HPDE6-E6E7 (cell line): ENCODE results near the gene PRKAG2.
"Not testable (repeated sequence)": the region's sequence is repeated elsewhere in the genome, so short reads cannot be mapped to it uniquely, and the experiment has no call there.

Experiments
- DNase-seq: peaks from one replicate; pipeline ENCODE4 v3.0.0; 2011; ENCODE audit warnings: missing footprints; ENCODE audit errors: extremely low spot score

PRKAG2 gene

DNA sequence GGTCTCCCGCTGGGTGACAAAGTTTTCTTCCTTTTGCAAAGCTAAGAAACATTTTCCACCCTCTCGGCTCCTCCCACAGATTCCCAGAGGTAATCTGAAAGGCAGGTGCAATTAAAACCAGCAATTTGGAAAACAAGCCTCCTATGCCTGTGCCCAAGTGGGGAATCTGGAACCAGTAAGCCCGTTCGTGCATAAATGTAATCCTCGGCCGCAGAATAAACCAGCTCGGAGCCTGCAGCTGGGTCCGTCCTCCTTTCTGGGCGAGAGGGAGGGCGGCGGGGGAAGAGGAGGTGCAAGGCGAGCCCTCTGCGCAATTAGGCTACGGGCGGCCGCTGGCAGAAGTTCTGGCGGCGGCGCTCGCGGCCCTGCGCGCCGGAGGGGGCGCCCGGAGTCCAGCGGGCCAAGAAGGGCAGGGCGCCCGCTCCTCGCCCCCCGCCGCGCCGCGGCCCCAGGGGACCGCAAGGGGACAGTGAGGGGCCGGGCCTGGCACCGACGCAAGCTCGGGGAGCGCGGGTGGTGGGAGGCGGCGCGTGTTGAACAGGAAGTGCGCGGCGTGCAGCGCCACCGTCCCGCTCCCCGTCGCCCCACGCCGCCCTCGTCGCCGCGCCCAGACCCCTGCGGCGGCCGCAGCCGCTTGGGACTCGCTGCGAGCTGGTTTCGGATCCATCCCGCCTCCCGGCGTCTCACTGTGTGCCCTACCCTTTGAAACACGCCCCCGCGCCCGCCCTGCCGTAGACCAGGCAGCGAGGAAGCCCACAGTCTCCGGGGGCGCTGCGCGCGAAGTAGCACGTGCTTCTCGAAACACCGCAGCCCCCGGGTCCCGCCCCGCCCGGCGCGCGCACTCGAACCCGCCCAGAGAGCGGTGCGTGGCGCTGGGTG lies at the start of gene PRKAG2:
Gene PRKAG2 (minus strand): TSS at position 217 of the 879 bp plus-strand sequence. CDS start 495 bp downstream, outside the sequence.
- DNase-seq: peak; percentile 44

DNA sequence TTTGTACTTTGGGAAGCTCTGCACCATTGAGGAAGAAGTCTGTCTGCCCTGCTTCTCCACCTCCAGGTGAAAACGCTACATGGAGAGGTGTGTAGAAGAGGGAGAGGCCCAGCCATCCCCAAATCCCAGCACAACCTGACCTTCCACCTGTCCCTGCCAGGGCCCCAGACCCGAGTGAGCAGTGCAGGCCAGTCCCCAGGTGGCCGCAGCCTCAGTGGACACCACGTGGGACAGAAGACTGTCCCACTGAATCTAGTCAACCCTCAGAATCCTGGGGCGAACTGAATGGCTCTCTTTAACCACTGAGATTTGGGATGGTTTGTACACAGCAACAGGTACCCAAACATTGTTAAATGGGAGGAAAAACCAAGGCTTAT lies 49.4 kb upstream of the PRKAG2 start:
- DNase-seq: no peak

DNA sequence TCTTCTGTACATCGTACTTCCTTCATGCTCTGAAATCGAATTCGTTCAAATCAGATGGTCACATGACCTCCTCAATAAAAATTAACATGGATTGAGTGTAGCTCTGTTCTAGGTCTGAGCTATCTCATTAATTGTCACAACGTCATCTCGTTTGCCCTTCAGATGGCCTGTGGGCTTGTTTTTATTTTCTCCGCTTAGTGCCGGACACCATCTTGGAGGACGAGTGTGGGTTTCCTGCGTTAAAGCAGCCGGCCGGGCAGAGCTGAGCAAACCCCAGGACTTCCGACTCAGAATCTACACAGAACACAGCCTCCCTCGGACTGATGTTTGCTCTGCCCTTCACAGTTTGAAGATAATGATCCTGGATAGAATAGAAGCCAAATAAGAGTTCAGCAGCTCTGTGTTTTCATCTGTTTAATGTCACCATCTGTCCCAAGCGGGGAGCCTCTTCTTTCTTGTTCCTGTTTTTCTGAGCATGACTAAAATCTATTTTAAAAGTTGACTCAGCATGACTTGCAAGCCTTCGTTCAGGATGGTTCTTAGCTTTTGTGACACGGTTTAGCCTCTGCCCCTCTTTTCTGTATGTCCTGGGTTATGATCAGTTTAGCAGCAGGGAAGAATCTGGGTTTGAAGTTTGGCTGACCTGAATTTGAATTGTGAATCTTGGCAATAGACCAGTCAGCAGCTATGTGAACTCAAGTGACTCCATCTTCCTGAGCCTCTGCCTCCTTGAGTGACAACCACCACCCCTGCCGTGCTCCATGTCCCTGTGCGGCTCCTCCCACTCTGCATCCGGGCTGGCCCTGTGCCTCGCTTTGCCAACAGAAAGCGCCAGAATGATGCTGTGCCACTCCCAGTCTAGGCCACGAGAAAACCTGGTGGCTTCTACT lies 48.8 kb upstream of the PRKAG2 start:
- DNase-seq: no peak

DNA sequence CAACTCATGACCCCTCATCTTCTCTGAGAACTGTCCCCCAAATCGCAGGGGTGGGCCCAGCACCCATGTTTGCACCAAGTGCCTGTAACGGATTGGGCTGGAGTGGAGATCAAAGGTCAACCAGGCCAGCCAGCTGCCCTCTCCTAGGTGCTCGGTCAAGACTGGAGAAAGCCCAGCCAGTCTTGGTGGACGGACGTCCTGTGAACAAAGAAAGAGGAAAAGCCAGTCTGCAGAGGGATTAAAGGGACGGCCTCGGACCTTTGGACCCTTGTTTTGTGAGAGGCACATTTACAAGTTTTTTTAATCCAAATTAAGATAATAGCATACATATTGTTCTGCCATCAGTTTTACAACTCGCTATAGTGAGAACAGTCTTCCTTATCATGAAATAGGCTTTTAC lies 47.6 kb upstream of the PRKAG2 start:
- DNase-seq: no peak

DNA sequence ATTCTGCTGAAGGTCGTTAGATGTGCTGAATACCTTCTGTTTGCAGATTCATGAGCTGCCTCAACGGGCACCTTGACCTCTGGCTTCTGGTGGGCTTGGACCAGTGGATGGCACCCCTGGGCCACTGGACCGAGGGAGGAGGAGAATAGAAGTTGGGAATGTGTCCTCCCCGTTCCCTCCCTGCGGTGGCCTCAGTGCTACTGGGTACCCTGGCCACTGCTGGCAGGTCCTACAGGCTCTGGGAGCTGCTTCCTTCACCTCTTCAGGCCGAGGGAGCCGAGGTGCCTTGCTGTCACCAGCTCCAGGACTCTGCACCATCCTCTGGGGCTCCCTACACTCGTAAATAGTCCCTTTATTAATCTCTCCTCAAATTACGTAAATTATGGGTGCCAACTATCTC lies 47.1 kb upstream of the PRKAG2 start:
- no peak for DNase-seq

DNA sequence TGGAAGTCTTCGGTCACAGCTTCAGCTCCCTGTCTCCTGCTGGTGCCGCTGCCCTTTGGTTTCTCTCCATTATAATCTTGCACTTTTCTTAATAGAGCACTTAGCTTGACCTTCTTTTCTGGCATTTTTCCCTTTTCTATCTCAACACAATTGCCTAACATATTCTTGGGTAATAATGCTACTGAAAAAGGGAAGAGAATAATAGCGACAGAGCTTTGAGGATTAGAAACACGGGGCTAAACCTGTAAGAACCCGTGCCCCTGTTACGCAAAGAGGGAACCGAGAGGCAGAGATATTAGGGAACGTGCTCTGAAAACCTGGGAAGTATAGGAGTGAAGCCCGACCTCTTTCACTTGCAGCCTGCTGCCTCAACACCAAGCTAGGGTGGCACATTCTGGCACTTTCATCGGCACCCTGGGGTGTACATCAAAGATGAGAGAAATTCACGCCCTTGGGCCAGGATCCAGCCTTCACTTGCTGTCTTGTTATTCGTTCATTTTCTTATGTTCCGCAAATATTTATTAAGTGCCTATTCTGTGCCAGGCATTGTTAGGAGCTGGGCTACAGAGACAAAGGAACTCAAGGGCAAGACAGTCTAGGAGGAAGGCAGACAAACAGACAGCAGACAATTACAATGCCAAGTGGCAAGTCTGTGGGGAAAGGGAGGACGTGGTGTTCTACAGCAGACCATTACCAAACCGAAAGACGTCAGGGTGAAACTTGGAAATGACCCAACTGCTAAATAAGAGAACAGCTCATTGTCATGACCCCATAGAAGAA lies 46.4 kb upstream of the PRKAG2 start:
- DNase-seq: no peak

DNA sequence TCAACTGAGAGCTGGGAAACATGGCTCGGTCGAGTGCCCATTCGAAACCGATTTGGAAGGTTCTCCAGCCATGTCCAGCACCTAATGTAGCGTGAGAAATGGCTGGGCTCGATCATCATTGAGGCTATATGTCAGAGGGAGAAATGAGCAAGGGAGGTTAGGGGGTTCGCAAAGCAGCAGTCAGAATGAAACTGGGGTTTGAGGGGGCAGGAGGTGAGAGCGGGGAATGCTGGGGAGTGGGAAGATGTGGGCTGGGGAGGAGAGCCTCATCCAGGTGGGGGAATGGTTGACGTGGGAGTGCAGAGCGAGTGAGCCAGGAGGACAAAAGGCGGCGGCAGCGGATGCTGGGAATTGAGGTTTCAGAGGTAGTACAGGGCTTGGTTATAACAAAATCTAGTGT lies 44.5 kb upstream of the PRKAG2 start:
- no peak for DNase-seq

DNA sequence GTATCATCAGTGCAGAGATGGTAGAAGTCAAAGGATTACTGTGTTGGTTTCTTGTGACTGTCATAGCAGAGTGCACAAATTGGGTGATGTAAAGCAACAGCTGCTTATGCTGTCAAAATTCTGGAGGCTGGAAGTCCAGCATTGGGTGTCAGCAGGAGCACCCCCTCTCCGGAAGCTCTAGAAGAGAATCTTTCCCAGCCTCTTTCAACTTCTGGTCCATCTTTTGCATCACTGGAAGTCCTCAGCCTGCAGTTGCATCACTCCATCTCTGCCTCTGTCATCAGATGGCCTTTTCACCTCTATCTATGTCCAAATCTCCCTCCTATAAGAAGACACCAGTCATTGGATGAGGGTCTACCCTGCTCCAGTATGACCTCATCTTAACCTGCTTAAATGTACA lies 43.6 kb upstream of the PRKAG2 start:
- no peak for DNase-seq

DNA sequence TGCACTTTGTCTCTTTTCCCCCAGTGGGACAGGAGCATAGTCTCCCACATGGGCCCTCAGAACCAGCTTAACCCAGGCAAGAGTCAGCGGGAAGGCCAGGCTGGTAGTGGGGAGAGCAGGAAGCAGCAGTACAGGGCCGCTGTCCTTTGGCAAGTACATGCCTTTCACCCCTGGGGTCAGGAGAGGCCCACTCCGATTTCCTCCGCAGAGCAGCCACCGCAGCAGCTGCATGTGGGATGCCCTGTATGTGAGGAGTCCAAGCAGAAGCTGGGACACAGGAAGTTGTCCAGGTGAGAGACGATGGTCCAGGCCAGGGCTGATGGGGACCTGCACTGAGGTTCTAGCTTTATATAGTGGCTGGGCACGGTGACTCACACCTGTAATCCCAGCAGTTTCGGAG lies 42.7 kb upstream of the PRKAG2 start:
- no peak for DNase-seq

DNA sequence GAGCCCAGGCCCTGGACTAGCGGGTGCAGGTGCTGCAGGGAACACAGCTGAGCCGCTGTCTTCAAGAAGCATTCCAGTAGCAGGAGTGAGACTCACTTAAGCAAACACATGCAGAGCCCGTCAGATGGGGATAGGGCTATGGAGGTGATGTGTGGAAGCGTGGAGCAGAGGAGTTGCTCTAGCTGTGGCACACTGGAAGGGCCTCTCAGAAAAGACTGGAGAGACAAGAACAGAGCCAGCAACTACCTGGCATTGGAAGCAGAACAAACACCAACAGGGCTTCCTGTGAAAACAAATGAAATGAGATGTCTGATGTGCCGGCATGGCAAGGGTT lies 41.6 kb upstream of the PRKAG2 start:
- DNase-seq: no peak

DNA sequence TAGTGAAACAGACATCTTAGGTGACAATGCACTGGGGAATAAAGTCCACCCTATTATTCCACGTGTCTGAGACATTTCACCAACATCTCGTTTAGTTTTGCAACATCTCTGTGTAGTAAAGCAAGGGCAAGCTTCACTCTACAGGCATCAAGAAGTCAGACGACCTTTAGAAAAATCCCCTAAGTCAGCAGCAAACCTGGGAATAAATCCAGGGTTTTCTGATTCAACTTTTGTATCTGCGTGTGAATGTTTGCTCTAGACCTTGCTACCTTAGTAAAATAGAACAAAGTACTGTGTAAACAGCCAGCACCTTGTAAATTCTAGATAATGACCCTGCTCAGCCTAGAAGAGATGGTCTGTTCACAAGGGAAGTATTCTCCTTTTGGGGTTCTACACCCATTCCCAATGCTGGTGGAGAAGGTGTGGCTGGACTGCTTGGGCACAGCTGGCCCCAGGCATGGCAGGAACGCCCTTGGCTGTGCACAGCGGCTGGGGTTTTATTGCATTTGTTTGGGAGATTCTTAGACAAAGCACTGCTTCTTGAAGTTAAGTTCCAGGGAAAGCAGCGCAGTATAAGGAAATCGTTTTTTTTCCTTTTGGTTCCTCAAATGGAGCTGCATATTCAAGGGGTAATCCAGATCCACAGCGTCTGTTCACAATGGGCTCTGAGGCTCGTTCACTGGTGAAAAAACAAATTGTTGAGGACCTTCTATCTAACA lies 41.0 kb upstream of the PRKAG2 start:
- no peak for DNase-seq

DNA sequence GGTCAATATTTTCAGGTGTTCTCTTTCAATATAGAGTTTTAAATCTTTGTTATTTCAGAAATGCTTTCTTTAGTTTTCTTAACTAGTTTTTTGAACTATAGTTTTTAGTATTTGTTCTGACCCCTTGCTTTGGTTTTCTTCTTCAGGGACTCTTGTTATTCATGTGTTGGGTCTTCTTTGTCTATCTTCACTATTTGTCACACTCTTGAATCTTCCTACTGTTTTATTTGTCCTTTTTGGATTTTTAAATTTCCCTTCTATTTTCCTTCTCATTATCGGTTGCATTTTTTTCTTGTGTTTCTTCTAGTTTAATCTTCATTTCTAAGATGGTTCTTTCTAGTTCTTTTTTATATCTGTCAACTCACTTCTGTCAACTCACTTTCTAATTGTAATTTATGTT lies 37.1 kb upstream of the PRKAG2 start:
- DNase-seq: no peak

DNA sequence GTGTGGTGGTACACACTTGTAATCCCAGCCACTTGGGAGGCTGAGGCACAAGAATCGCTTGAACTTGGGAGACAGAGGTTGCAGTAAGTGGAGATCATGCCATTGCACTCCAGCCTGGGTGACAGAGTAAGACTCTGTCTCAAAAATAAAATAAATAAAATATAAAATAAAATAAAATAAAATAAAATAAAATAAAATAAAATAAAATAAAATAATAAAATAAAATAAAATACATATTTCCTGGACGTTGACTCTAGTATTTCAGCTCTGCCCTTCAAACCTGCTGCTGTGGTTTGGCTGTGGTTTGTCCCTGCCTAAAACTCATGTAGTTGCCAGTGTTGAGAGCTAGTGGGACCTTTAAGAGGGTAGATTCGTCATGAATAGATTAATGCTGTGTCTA lies 33.7 kb upstream of the PRKAG2 start:
- not testable (repeated sequence) for DNase-seq

DNA sequence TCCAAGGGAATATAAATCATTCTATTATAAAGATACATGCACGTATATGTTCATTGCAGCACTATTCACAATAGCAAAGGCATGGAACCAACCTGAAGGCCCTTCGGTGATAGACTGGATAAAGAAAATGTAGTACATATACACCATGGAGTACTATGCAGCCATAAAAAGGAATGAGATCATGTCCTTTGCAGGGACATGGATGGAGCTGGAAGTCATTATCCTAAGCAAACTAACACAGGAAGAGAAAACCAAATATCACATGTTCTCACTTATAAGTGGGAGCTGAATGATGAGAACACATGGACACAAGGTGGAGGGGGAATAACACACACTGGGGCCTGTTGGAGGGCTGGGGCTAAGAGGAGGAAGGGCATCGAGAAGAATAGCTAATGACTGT lies 30.2 kb upstream of the PRKAG2 start:
- DNase-seq: not testable (repeated sequence)

DNA sequence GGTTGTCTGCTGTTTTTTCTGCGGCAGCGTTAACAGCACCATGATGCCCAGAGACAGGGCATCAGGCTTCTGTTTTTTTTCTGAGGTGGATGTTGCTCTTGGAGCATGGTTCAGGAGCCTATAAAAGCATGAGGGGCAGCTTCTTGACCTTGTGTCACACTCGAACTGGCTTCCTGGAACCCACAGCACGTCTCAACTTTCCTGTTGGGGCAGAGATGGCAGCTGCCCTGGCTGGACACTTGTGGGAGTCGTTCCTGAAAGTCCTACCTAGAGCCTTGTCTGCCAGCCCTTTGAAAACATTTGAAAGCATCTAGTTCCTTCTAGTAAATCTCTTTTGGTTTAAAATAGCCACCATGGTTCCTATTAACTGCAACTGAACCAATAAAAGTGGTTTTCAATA lies 28.9 kb upstream of the PRKAG2 start:
- no peak for DNase-seq

DNA sequence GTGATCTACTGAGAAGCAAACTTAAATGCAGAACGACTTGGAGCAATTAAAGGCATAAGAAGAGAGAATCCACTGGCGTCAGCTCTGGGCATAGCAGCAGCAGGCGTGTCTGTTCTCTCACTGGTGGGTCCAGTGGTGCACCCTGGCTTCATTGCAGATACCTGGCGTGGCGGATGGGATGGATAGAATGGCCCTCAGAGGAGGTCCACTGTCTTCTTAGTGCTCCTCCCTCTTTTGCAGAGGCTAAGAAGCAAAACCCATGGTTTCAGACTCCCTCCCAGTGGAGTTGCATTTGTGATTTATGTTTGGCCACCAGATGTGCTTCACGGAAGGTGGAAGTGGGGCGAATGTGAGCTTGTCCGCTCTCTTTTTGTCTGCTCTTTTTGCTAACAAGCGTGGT lies 28.4 kb upstream of the PRKAG2 start:
- DNase-seq: no peak

DNA sequence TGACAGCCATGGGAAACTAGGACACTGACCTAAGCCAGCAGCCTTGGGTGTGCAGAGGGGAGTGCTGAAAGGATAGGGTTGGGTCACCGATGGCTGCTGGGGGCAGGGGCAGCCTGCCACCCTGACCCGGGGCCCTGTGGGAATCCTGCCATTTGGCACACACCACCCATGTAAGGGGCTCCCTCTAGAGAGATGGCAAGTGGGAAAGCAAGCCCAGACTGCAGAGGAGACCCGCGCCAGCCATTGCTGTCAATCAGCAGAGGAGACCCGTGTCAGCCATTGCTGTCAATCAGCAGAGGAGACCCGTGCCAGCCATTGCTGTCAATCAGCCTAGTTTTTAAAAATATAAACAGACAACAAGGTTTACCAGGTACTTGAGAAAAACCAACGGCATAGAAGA lies 27.4 kb upstream of the PRKAG2 start:
- no peak for DNase-seq

DNA sequence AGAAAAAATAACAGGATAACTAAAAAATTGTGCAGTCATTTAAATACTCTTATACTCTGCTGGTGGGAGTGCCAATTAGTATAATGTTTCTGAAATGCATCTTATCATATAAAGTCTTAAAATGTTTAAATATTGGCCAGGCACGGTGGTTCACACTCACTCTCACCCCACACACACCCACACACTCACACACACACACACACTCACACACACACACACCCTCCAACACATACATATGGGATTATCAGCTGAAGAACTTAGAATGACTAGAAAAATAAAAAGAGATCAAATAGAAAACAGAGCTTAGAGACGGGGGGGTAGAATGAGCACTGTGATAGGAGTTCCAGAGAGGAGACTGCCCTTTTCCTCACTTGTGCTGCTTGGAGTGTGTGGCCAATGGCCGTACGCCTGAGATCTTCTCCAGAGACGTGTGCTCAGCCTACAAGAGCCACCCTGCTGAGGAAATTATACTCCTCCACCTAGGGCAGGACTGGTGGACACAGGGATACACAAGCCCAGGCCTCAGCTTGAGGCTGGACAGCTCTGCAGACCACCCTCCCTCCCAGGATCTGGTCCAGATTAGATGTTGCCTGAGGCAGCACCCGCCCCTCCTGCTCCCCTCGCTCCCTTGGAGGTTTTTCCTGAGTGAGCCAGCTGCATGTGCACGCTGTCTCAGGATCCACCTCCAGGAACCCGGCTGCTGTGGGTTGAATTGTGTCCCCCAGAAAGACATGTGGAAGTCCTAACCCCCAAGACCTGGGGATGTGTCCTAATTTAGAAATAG lies 26.5 kb upstream of the PRKAG2 start:
- DNase-seq: no peak

DNA sequence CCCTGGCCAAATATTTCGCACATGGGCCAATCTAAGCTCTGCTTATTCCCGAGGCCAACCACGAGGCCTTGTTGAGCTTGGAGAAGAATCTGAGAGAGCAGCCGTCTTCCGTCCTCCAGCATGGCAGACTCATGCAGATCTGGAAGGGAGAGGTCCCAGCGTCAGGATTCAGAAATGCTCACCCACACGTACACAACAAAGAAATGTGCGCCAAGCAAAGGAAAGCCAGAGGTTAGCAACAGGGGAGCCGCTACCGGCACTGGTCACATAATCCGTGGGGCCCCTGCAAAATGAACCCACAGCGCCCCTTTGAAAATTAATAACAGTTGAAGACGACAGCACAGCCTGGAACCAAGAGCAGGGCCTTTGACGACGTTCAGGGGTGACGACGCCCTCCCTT lies 25.4 kb upstream of the PRKAG2 start:
- DNase-seq: no peak

DNA sequence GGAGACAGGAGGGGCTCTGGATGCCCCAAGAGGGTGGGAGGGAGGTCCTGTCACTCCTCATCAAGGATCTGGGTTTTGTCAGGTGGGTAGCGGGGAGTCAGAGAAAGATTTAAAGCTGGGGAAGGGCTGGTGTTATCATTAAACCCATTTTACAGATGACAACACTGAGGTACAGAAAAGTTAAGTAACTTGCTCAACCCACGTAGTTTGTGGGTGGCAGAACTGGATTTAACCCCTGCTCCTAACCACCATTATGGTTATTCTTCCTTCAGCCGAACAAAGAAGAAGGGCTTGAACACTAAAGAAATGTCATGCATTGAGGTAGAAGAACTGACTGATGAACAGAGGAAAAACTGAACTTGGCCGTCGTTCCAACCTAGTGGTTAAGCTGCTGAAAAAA lies 24.9 kb upstream of the PRKAG2 start:
- no peak for DNase-seq
